Measurements from ENCODE around the gene NMT1.
"Not testable (repeated sequence)": the region's sequence is repeated elsewhere in the genome, so short reads cannot be mapped to it uniquely, and the experiment has no call there.

NMT1 gene

GRCh38 chr17:45038728-45039634 lies 22.1 kb upstream of the NMT1 start:
- DNase-seq: no peak

GRCh38 chr17:45040459-45040858 lies 20.7 kb upstream of the NMT1 start:
- no peak for DNase-seq

DNA sequence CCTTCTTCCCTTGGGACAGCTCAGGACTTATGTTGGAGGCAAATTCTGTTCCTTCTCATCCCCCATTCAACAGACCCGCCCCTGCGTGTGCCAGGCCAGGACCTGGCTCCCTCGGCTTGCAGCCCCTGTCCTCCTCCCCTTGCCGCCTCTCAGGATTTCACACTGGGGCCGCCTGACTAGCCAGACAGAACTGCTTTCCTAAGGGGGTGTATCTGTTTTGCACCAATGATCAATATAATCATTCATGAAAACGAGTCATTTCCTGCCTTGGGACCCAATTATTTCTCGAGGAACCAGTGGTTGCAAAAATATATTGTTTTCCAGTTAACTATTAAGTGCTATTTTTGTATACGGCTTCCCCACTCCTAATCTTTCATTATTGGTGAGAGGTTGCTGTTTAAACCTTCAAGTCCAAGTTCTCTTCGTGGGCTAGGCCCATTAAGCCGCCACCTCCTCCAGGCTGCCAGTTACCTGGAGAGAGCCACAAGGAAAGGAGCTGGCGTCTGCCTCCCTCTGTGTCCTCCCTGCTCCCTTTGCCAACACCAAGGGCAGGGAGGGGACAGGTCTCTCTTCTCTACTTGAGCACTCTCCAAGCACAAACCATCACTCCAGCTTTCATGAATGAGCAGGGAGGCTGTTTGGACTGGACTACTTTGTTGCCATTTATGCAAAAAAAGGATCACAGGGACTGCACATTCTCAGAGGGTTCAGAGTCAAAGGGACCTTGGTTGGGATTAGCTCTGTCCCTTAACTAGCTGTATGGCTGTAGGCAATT lies 18.6 kb upstream of the NMT1 start:
- DNase-seq: no peak

DNA sequence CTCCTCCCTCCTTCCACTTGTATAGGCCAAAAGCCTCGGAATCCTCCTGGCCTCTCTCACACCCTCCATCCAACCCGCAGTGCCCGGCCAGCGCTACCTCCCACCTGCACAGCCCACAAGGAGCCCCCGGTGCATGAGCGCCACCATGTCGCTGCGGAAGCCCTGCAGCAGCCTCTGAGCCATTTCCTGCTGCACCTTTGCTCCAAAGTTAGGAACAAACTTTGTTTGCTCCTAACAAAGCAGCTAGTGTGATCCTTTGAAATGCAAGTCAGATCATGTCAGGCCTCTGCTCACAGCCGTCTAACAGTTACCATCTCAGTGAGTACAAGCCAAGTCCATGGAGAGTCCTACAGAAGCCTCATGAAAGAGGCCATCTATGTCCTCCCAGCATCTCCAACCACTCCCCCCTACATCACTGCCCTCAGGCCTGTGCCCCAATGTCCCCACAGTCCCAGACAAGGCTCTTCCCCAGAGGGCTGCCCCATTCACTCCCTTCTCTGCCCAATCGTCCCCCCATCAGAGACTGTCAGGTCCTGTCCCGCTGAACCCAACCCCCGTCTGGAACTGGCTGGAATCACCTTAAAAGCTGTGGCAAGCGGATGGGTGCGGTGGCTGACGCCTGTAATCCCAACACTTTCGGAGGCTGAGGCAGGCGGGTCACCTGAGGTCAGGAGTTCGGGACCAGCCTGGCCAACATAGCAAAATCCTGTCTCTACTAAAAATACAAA lies 17.1 kb upstream of the NMT1 start:
- DNase-seq: no peak

- DNase-seq: no peak
These were observed 14.5 kb upstream of the NMT1 start for GRCh38 chr17:45046537-45047125.

GRCh38 chr17:45048795-45049563 lies 12.1 kb upstream of the NMT1 start:
- peak; percentile 41 for DNase-seq

GRCh38 chr17:45050481-45051059 lies 10.5 kb upstream of the NMT1 start:
- peak; percentile 62 for DNase-seq

DNA sequence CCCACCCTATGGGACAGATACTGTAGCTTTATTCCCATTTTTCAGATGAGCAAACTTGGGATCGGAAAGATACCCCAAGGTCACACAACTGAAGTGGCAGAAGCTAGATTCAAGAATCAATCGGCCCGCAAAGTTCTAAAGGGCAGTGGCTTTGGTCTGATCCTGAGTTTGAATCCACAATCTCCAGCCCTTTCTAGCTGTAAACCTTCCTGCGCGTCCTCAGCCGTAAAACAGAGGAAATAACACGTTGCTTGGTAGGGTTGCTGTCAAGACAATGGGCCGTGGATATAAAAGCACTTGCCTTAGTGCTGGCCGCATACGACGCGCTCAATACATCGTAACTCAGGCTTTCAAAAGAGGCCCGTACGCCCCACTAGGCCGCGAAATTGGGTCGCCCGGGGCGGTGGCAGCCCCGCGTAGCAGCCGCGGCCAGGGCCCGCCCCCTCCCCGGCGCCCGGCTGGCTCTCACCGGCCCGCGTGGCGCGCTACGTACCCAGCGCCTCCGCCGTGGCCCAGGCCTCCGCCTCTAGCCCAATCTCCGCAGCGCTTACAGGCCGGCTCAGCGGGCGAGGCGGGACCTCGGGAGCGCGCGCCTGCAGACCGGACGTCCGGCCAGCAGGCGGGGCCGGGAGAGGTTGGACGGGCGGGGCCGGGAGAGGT lies 9.9 kb upstream of the NMT1 start, which contains the start of gene DCAKD:
Gene DCAKD (minus strand): TSS at position 573 of the 660 bp plus-strand sequence. CDS start 16,747 bp downstream, outside the sequence.
- peak; percentile 97 for DNase-seq

DNA sequence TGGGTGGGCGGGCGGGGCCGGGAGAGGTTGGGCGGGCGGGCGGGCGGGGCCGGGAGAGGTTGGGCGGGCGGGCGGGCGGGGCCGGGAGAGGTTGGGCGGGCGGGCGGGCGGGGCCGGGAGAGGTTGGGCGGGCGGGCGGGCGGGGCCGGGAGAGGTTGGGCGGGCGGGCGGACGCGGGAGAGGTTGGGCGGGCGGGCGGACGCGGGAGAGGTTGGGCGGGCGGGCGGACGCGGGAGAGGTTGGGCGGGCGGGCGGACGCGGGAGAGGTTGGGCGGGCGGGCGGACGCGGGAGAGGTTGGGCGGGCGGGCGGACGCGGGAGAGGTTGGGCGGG lies 9.4 kb upstream of the NMT1 start:
- not testable (repeated sequence) for DNase-seq

- peak; percentile 79 for DNase-seq
These were observed 8.9 kb upstream of the NMT1 start for GRCh38 chr17:45052052-45052772.

GRCh38 chr17:45060382-45060796 lies 728 bp upstream of the NMT1 start:
- no peak for DNase-seq

GRCh38 chr17:45061606-45062205 lies 589 bp downstream of the NMT1 start:
- DNase-seq: no peak

DNA sequence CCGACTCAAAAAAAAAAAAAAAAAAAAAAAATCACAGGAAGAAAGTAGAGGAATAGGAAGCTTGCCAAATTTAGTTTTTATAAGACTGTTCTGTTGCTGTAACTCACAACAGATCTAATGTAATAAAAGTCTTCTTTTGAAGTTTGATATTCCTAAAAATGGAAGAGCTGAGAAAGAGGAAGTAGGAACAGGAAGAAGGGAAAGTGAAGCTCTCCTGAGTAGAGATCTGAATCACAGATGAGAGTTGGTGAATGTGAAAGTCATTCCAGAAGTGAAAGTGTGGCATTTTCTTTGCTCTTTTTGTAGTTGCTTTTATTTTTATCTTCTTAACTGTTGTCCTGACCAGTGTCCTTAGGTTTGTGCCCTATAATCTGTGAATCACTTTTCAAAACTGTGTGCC lies 2.1 kb downstream of the NMT1 start:
- peak; percentile 28 for DNase-seq

DNA sequence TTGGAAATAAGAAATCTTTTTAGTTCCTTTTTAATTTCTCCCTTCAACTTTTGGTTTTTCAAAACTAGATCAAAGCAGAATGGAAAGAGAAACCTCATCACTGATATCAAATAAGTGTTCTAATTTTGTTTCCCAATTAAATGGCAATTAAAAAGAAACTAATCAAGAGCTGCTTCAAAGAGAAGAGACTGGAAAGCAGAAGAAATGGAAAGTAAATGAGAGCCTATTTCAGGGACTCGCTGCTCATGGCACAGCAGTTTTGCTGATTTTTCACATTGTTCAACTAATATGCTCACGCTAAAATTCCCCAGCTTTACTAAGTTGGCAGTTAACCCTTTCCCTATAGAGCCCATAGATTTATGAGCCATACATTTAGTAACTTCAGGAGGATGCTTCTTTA lies 6.5 kb downstream of the NMT1 start:
- no peak for DNase-seq

DNA sequence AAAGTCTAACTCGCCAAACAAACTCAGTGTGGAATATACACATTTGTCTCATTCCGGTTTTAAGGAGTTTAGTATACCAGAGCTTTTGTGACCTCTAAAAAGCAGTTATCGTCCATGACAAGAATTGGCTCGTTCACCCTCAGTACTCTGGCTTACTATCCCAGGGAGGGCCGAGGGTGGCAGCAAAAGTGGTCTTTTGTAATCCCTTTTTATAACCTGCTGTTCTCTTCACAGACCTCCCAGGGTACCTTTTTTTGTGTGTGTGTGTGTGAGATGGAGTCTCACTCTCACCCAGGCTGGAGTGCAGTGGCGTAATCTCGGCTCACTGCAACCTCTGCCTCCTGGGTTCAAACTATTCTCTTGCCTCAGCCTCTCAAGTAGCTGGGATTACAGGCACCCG lies 8.9 kb downstream of the NMT1 start:
- DNase-seq: no peak

DNA sequence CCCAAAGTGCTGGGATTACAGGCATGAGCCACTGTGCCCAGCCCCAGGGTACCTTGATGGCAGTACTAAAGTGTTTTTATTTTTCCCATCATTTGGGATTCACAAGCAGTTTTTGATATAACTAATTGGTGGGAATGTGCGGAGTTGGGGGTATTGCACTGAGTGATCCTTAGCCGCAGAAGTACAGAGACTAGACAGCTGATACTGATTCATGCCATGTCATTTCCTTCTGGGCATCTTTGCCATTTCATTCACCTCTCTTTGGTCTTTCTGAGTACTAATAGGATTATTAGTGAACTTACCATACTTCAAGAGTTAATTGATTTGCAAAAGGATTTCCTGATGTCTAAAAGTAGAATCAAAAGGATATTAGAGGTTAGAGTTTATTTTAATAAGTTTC lies 9.7 kb downstream of the NMT1 start:
- DNase-seq: no peak

GRCh38 chr17:45073414-45074070 lies 12.4 kb downstream of the NMT1 start:
- no peak for DNase-seq

GRCh38 chr17:45077643-45078042 lies 16.5 kb downstream of the NMT1 start:
- peak; percentile 48 for DNase-seq

DNA sequence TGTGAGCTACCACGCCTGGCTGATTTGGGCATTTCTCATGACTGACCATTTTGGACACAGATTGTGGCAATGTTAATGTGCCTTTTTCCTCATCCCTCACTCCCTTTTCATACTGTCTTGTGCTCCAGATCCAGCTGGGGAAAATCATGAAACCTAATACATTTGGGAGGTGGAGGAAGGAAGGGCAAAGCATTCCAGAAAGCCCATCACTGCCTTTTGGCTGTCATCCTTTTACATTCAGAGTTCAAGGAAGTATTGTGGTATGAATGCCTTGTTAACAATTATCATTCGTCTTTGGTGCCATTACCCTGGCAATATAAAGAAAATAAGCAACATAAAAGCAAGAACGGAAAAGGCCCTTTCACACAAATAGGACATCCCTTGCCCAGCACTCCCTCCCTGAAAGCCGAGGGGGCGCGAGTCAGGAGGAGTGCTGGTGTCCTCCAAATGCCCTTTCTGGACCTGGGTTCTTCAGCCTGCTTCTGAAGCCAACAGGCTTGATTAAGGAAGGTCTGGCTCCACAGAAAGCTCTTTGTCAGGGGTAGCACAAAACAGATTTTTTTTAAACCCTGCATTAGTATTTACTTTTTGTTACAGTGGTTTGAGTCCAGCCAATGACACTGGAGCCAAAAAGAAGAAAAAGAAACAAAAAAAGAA lies 20.1 kb downstream of the NMT1 start:
- DNase-seq: no peak

All from hematopoietic multipotent progenitor cell treated with erythropoietin and hydrocortisone succinate and interleukin-3 and kit ligand, for 6 days (in vitro differentiated cells).